Omental fat pad (tissue), 4 donors: Measurements from ENCODE around the gene SLC16A4. TPM values are rescaled to one million over a fixed set of nuclear protein-coding genes. Genes with fewer than 3 reads are reported as not detected.

Experiments used
- ATAC-seq: fragments of 150-250 bp; one replicate; pipeline ENCODE4 v1.9.1; 2016; ENCODE audit warnings: mild to moderate bottlenecking, moderate library complexity; ENCODE audit not compliant: low FRiP score
- DNase-seq: peaks from one replicate; pipeline ENCODE4 v3.0.0-alpha.2; 2019; ENCODE audit warnings: low spot score
- CTCF ChIP-seq, 3 donors: fragments of 450-650 bp; IDR thresholded peaks; one replicate each; pipeline ENCODE4 v1.5.1; 2016 to 2017; ENCODE audit warnings: antibody characterized with exemption in 3 of 3, mild to moderate bottlenecking in 3 of 3, moderate library complexity in 2 of 3
- total RNA-seq, 4 donors: library from RNA; depleted of rRNA; stranded (reverse); fragments of >200 nt; gene quantifications; one replicate each; pipeline ENCODE4 v1.1.0, GENCODE V29; 2016

SLC16A4 gene
- total RNA-seq, 4 donors from 2014 or later, result 9.1 to 19.8 (median 9.7) TPM

- DNase-seq, result no peak
- TF ChIP-seq CTCF (IDR thresholded peaks at IDR 0.05), result no peak
- ATAC-seq, result no peak
Measured at GRCh38 chr1:110356379-110356778, 34.4 kb downstream of the SLC16A4 start.

- DNase-seq (no peak), ATAC-seq (no peak)
- TF ChIP-seq CTCF (IDR thresholded peaks at IDR 0.05), result no peak
Measured at GRCh38 chr1:110355321-110355720, 35.5 kb downstream of the SLC16A4 start.

GRCh38 chr1:110350360-110350759, 40.5 kb downstream of the SLC16A4 start:
- ATAC-seq (no peak), DNase-seq (no peak)
- TF ChIP-seq CTCF (IDR thresholded peaks at IDR 0.05), result no peak

GRCh38 chr1:110348771-110349170, 42.1 kb downstream of the SLC16A4 start:
- ATAC-seq (no peak), DNase-seq (no peak)
- TF ChIP-seq CTCF (IDR thresholded peaks at IDR 0.05), result no peak

GRCh38 chr1:110348050-110348449, 42.8 kb downstream of the SLC16A4 start:
- TF ChIP-seq CTCF (IDR thresholded peaks at IDR 0.05), result no peak
- DNase-seq (no peak), ATAC-seq (no peak)

- no peak for ATAC-seq
- TF ChIP-seq CTCF (IDR thresholded peaks at IDR 0.05), result no peak
- DNase-seq, result no peak
Measured at GRCh38 chr1:110347182-110347893, 43.5 kb downstream of the SLC16A4 start.

GRCh38 chr1:110346690-110347089, 44.1 kb downstream of the SLC16A4 start:
- no peak for TF ChIP-seq CTCF (IDR thresholded peaks at IDR 0.05)
- ATAC-seq, result no peak
- no peak for DNase-seq
